GM23338 (cell line): ENCODE data around the gene COG6. TPM values are rescaled to one million over a fixed set of nuclear protein-coding genes. Genes with fewer than 3 reads are reported as not detected.
A peak's percentile ranks its signal among the peaks of the same experiment; 100 is the strongest.

ENCODE experiments used
- ATAC-seq: fragments of 200-7000 bp; cut with Tn5 transposase; 3 replicates; pipeline ENCODE4 v1.9.1; 2020
- DNase-seq: peaks from one replicate; pipeline ENCODE4 v3.0.0-alpha.2; 2015; ENCODE audit warnings: low spot score
- H2AFZ ChIP-seq: fragments of 200-600 bp; sonication (generic); 2 replicates; pipeline ENCODE4 v1.8.0; 2016; ENCODE audit warnings: antibody characterized with exemption, mild to moderate bottlenecking, moderate library complexity
- H3F3A ChIP-seq: fragments of 200-600 bp; sonication (generic); replicated peaks from 2 replicates; pipeline ENCODE4 v1.8.0; 2017; ENCODE audit warnings: antibody characterized with exemption, mixed run types, low read depth
- H3K27ac ChIP-seq: fragments of 200-600 bp; sonication (generic); 2 replicates; pipeline ENCODE4 v1.6.1; 2016; ENCODE audit warnings: low read depth
- H3K27me3 ChIP-seq: fragments of 200-600 bp; sonication (generic); 2 replicates; pipeline ENCODE4 v1.8.0; 2016; ENCODE audit warnings: mild to moderate bottlenecking, mixed run types, moderate library complexity; ENCODE audit not compliant: insufficient read depth
- H3K36me3 ChIP-seq: fragments of 200-600 bp; sonication (generic); 2 replicates; pipeline ENCODE4 v1.8.0; 2016; ENCODE audit warnings: mild to moderate bottlenecking; ENCODE audit not compliant: insufficient read depth
- H3K4me1 ChIP-seq: fragments of 200-600 bp; sonication (generic); 2 replicates; pipeline ENCODE4 v1.8.0; 2016; ENCODE audit warnings: mild to moderate bottlenecking, moderate library complexity; ENCODE audit not compliant: insufficient read depth
- H3K4me2 ChIP-seq: fragments of 200-600 bp; sonication (generic); 2 replicates; pipeline ENCODE4 v1.7.1; 2017; ENCODE audit warnings: mixed run types
- H3K4me3 ChIP-seq: fragments of 200-600 bp; sonication (generic); 2 replicates; pipeline ENCODE4 v1.6.1; 2016; ENCODE audit warnings: mixed run types
- H3K79me2 ChIP-seq: fragments of 200-600 bp; sonication (generic); replicated peaks from 2 replicates; pipeline ENCODE4 v1.8.0; 2017; ENCODE audit warnings: mild to moderate bottlenecking; ENCODE audit not compliant: insufficient read depth
- H3K9me2 ChIP-seq: fragments of 200-600 bp; sonication (generic); 2 replicates; pipeline ENCODE4 v1.8.0; 2017; ENCODE audit not compliant: insufficient read depth
- H4K20me1 ChIP-seq: fragments of 200-600 bp; sonication (generic); replicated peaks from 2 replicates; pipeline ENCODE4 v1.8.0; 2017; ENCODE audit warnings: mild to moderate bottlenecking; ENCODE audit not compliant: insufficient read depth
- H3K27ac Mint-ChIP-seq: 2 replicates; pipeline ENCODE4 v1.8.0; 2020; ENCODE audit warnings: inconsistent platforms, mild to moderate bottlenecking, moderate library complexity, mixed read lengths
- H3K27me3 Mint-ChIP-seq: 3 replicates; pipeline ENCODE4 v1.8.0; 2022; ENCODE audit warnings: low read depth, mild to moderate bottlenecking, moderate library complexity, mixed read lengths, inconsistent platforms; ENCODE audit not compliant: insufficient read depth, poor library complexity
- H3K36me3 Mint-ChIP-seq: 3 replicates; pipeline ENCODE4 v1.8.0; 2021; ENCODE audit warnings: low read depth, mild to moderate bottlenecking, inconsistent platforms, moderate library complexity, mixed read lengths
- H3K4me1 Mint-ChIP-seq: 3 replicates; pipeline ENCODE4 v1.8.0; 2020; ENCODE audit warnings: mild to moderate bottlenecking, inconsistent platforms, mixed read lengths
- H3K4me3 Mint-ChIP-seq: 3 replicates; pipeline ENCODE4 v1.8.0; 2021; ENCODE audit warnings: moderate library complexity, mild to moderate bottlenecking, inconsistent platforms, mixed read lengths
- H3K9me3 Mint-ChIP-seq: 3 replicates; pipeline ENCODE4 v1.8.0; 2020; ENCODE audit warnings: moderate library complexity, mild to moderate bottlenecking, inconsistent platforms, mixed read lengths
- ETS1 ChIP-seq: IDR thresholded peaks from 2 replicates; pipeline ENCODE4 v1.6.1; 2016; ENCODE audit warnings: antibody characterized with exemption
- JUNB ChIP-seq: IDR thresholded peaks from one replicate; pipeline ENCODE4 v1.6.1; 2016; ENCODE audit warnings: antibody characterized with exemption; ENCODE audit not compliant: unreplicated experiment
- NANOG ChIP-seq: IDR thresholded peaks from 2 replicates; pipeline ENCODE4 v1.6.1; 2016; ENCODE audit warnings: antibody characterized with exemption, borderline replicate concordance
- ZNF462 ChIP-seq: fragments of 250-450 bp; sonication (Bioruptor Pico); IDR thresholded peaks from 2 replicates; pipeline ENCODE4 v1.5.0; 2020; ENCODE audit warnings: mild to moderate bottlenecking, moderate library complexity
- polyA plus RNA-seq: library from polyadenylated mRNA; unstranded; fragments of >200 nt; fragmentation: Nextera tagmentation; extraction: Ambion mirVana; gene quantifications from 2 replicates; pipeline ENCODE4 v1.2.1, GENCODE V29; 2016
- total RNA-seq: library from RNA; depleted of rRNA; stranded (reverse); fragments of >200 nt; shearing (Covaris generic); gene quantifications from 2 replicates; pipeline ENCODE4 v1.2.3, GENCODE V29; 2014
- TF ChIP-seq, protein P1 (sequence below), 2 experiments: fragments of 200-600 bp in 1 of 2; sonication (generic) in 1 of 2; conservative IDR thresholded peaks; 2 replicates each; pipeline versions ENCODE4 v1.5.1 to v1.6.1; 2016 to 2017; ENCODE audit warnings: antibody characterized with exemption in 2 of 2, low read depth in 2 of 2, mild to moderate bottlenecking in 2 of 2, moderate library complexity in 1 of 2
- TF ChIP-seq, protein P2 (sequence below): IDR thresholded peaks from one replicate; pipeline ENCODE4 v1.6.1; 2018; ENCODE audit warnings: antibody characterized with exemption; ENCODE audit not compliant: unreplicated experiment

Gene COG6
- total and polyA plus RNA-seq, 2 experiments from 2014 or later, result 10.0 to 23.6 TPM

GRCh38 chr13:39777527-39778061, 122.1 kb downstream of the COG6 start (continued):
- no peak for TF ChIP-seq ETS1
- TF ChIP-seq, protein P1, sequence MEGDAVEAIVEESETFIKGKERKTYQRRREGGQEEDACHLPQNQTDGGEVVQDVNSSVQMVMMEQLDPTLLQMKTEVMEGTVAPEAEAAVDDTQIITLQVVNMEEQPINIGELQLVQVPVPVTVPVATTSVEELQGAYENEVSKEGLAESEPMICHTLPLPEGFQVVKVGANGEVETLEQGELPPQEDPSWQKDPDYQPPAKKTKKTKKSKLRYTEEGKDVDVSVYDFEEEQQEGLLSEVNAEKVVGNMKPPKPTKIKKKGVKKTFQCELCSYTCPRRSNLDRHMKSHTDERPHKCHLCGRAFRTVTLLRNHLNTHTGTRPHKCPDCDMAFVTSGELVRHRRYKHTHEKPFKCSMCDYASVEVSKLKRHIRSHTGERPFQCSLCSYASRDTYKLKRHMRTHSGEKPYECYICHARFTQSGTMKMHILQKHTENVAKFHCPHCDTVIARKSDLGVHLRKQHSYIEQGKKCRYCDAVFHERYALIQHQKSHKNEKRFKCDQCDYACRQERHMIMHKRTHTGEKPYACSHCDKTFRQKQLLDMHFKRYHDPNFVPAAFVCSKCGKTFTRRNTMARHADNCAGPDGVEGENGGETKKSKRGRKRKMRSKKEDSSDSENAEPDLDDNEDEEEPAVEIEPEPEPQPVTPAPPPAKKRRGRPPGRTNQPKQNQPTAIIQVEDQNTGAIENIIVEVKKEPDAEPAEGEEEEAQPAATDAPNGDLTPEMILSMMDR (conservative IDR thresholded peaks at IDR 0.05; ENCODE audit: low read depth in 2 of 2), result peak; percentile 49 to 68

GRCh38 chr13:39779337-39780265, 124.1 kb downstream of the COG6 start:
- Mint-ChIP-seq H3K9me3 (no peaks in the 10 kb centered on the region), H3K4me1 (peaks cover 8% of the 10 kb centered on the region), H3K4me3 (no peak overlapping the region), H3K36me3 (no peaks in the 10 kb centered on the region; the same call in 2 of the 3 replicates), H3K27ac (no peak overlapping the region), H3K27me3 (no peaks in the 10 kb centered on the region)
- ATAC-seq (no peak), DNase-seq (no peak)
- no peaks in the 10 kb centered on the region for H3K79me2 ChIP-seq
- H3K4me3 ChIP-seq, result no peak overlapping the region
- H4K20me1 ChIP-seq, result no peaks in the 10 kb centered on the region
- no peak overlapping the region for H3K4me2 ChIP-seq
- no peaks in the 10 kb centered on the region for H3F3A ChIP-seq
- H3K9me2 ChIP-seq, result peaks cover 8% of the 10 kb centered on the region
- H3K4me1 ChIP-seq, result no peaks in the 10 kb centered on the region
- H3K27ac ChIP-seq, result no peak overlapping the region
- H2AFZ ChIP-seq, result no peak overlapping the region
- H3K36me3 ChIP-seq, result no peaks in the 10 kb centered on the region
- H3K27me3 ChIP-seq, result no peaks in the 10 kb centered on the region
- TF ChIP-seq, protein P1 (conservative IDR thresholded peaks at IDR 0.05; ENCODE audit: low read depth in 2 of 2), result no peak
- TF ChIP-seq NANOG (no peak), JUNB (no peak), ZNF462 (CRISPR knock-in tag) (no peak)
- TF ChIP-seq, protein P2, sequence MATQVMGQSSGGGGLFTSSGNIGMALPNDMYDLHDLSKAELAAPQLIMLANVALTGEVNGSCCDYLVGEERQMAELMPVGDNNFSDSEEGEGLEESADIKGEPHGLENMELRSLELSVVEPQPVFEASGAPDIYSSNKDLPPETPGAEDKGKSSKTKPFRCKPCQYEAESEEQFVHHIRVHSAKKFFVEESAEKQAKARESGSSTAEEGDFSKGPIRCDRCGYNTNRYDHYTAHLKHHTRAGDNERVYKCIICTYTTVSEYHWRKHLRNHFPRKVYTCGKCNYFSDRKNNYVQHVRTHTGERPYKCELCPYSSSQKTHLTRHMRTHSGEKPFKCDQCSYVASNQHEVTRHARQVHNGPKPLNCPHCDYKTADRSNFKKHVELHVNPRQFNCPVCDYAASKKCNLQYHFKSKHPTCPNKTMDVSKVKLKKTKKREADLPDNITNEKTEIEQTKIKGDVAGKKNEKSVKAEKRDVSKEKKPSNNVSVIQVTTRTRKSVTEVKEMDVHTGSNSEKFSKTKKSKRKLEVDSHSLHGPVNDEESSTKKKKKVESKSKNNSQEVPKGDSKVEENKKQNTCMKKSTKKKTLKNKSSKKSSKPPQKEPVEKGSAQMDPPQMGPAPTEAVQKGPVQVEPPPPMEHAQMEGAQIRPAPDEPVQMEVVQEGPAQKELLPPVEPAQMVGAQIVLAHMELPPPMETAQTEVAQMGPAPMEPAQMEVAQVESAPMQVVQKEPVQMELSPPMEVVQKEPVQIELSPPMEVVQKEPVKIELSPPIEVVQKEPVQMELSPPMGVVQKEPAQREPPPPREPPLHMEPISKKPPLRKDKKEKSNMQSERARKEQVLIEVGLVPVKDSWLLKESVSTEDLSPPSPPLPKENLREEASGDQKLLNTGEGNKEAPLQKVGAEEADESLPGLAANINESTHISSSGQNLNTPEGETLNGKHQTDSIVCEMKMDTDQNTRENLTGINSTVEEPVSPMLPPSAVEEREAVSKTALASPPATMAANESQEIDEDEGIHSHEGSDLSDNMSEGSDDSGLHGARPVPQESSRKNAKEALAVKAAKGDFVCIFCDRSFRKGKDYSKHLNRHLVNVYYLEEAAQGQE, result no peak
